ENCODE measurements around the gene PIEZO2.

- TF ChIP-seq, protein P1, sequence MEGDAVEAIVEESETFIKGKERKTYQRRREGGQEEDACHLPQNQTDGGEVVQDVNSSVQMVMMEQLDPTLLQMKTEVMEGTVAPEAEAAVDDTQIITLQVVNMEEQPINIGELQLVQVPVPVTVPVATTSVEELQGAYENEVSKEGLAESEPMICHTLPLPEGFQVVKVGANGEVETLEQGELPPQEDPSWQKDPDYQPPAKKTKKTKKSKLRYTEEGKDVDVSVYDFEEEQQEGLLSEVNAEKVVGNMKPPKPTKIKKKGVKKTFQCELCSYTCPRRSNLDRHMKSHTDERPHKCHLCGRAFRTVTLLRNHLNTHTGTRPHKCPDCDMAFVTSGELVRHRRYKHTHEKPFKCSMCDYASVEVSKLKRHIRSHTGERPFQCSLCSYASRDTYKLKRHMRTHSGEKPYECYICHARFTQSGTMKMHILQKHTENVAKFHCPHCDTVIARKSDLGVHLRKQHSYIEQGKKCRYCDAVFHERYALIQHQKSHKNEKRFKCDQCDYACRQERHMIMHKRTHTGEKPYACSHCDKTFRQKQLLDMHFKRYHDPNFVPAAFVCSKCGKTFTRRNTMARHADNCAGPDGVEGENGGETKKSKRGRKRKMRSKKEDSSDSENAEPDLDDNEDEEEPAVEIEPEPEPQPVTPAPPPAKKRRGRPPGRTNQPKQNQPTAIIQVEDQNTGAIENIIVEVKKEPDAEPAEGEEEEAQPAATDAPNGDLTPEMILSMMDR (IDR thresholded peaks at IDR 0.05 in 4 of 5, conservative IDR thresholded peaks at IDR 0.05 in 1 of 5): no peak
- TF ChIP-seq POLR2A (IDR thresholded peaks at IDR 0.05): no peak
These were observed 259.3 kb downstream of the PIEZO2 start for GRCh38 chr18:10890022-10890421.
